ENCODE data around the gene UBE3B. TPM values are rescaled to one million over a fixed set of nuclear protein-coding genes. Genes with fewer than 3 reads are reported as not detected.
"Not testable (repeated sequence)": the region's sequence is repeated elsewhere in the genome, so short reads cannot be mapped to it uniquely, and the experiment has no call there.

UBE3B gene
- total and polyA plus RNA-seq, 5 donors from 2014 or later: 16.8 to 38.2 (median 22.2) TPM

DNA sequence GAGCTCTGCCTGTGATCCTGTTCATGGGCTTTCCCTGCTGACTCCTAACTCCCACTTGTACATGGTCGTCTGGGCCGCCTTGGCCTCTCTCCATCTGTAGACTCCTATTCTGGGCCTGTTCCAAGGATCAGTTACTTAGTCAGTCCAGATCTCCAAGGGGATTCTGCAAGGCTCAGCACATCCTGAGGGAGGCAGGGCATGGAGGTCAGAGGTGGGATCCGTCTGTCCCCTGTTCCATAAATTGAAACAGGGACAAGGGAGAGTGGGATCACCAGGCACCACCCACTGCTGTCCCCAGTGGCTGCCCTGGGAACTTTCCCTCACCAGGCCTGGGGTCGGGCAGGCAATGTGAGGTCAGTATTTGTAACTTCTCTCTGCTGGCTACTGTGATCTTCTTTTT lies 43.8 kb upstream of the UBE3B start:
- Mint-ChIP-seq H3K27ac (peak overlapping the region in 2 of 3 donors; percentile 71 to 85), H3K9me3 (no peaks in the 10 kb centered on the region), H3K27me3 (no peaks in the 10 kb centered on the region), H3K4me3 (no peak overlapping the region), H3K36me3 (peaks cover 3% of the 10 kb centered on the region), H3K4me1 (peaks cover 7 to 14% (median 9%) of the 10 kb centered on the region in 4 donors)
- ATAC-seq (ENCODE audit: low read depth in 2 of 2) (no peak), DNase-seq (no peak)
- Histone ChIP-seq H3K4me1 (ENCODE audit: control insufficient read depth, insufficient read depth, low read length, poor library complexity, severe bottlenecking) (peaks cover 8% of the 10 kb centered on the region), H3K36me3 (ENCODE audit: control insufficient read depth, insufficient read depth, low read length) (no peaks in the 10 kb centered on the region), H3K9me3 (ENCODE audit: control insufficient read depth in 2 of 2, low read length in 2 of 2) (no peaks in the 10 kb centered on the region), H3K27me3 (ENCODE audit: control insufficient read depth, insufficient read depth, low read length) (no peaks in the 10 kb centered on the region), H3K27ac (ENCODE audit: insufficient read depth, low read length, poor library complexity, severe bottlenecking) (no peak overlapping the region), H3K4me3 (ENCODE audit: low read depth, low read length) (no peak overlapping the region)

GRCh38 chr12:109434582-109434981 lies 42.9 kb upstream of the UBE3B start:
- DNase-seq: no peak
- no peaks in the 10 kb centered on the region for H3K27me3 ChIP-seq (ENCODE audit: control insufficient read depth, insufficient read depth, low read length)
- no peak overlapping the region for H3K4me3 ChIP-seq (ENCODE audit: low read depth, low read length)
- Mint-ChIP-seq H3K27ac (no peak overlapping the region), H3K4me1 (peaks cover 7 to 14% (median 9%) of the 10 kb centered on the region in 4 donors), H3K9me3 (no peaks in the 10 kb centered on the region), H3K27me3 (no peaks in the 10 kb centered on the region), H3K36me3 (peaks cover 3% of the 10 kb centered on the region), H3K4me3 (no peak overlapping the region)
- no peak for ATAC-seq (ENCODE audit: low read depth in 2 of 2)
- H3K36me3 ChIP-seq (ENCODE audit: control insufficient read depth, insufficient read depth, low read length): no peaks in the 10 kb centered on the region
- H3K9me3 ChIP-seq (ENCODE audit: control insufficient read depth in 2 of 2, low read length in 2 of 2): no peaks in the 10 kb centered on the region
- peaks cover 8% of the 10 kb centered on the region for H3K4me1 ChIP-seq (ENCODE audit: control insufficient read depth, insufficient read depth, low read length, poor library complexity, severe bottlenecking)
- no peak overlapping the region for H3K27ac ChIP-seq (ENCODE audit: insufficient read depth, low read length, poor library complexity, severe bottlenecking)

GRCh38 chr12:109435428-109436187 lies 41.8 kb upstream of the UBE3B start:
- Mint-ChIP-seq H3K4me3 (no peak overlapping the region), H3K4me1 (peaks cover 7 to 14% (median 9%) of the 10 kb centered on the region in 4 donors), H3K36me3 (peaks cover 3% of the 10 kb centered on the region), H3K27ac (no peak overlapping the region), H3K27me3 (no peaks in the 10 kb centered on the region), H3K9me3 (no peaks in the 10 kb centered on the region)
- Histone ChIP-seq H3K27me3 (ENCODE audit: control insufficient read depth, insufficient read depth, low read length) (no peaks in the 10 kb centered on the region), H3K9me3 (ENCODE audit: control insufficient read depth in 2 of 2, low read length in 2 of 2) (no peaks in the 10 kb centered on the region), H3K27ac (ENCODE audit: insufficient read depth, low read length, poor library complexity, severe bottlenecking) (no peak overlapping the region), H3K4me1 (ENCODE audit: control insufficient read depth, insufficient read depth, low read length, poor library complexity, severe bottlenecking) (peaks cover 8% of the 10 kb centered on the region), H3K36me3 (ENCODE audit: control insufficient read depth, insufficient read depth, low read length) (no peaks in the 10 kb centered on the region), H3K4me3 (ENCODE audit: low read depth, low read length) (no peak overlapping the region)
- ATAC-seq (ENCODE audit: low read depth in 2 of 2): no peak
- DNase-seq: no peak

- Mint-ChIP-seq H3K36me3 (peaks cover 3% of the 10 kb centered on the region), H3K4me1 (peaks cover 7 to 14% (median 9%) of the 10 kb centered on the region in 4 donors), H3K9me3 (no peaks in the 10 kb centered on the region), H3K27me3 (no peaks in the 10 kb centered on the region), H3K4me3 (no peak overlapping the region), H3K27ac (no peak overlapping the region)
- H3K9me3 ChIP-seq (ENCODE audit: control insufficient read depth in 2 of 2, low read length in 2 of 2): no peaks in the 10 kb centered on the region
- no peak overlapping the region for H3K27ac ChIP-seq (ENCODE audit: insufficient read depth, low read length, poor library complexity, severe bottlenecking)
- ATAC-seq (ENCODE audit: low read depth in 2 of 2) (no peak), DNase-seq (no peak)
- H3K36me3 ChIP-seq (ENCODE audit: control insufficient read depth, insufficient read depth, low read length): no peaks in the 10 kb centered on the region
- H3K4me3 ChIP-seq (ENCODE audit: low read depth, low read length): no peak overlapping the region
- no peaks in the 10 kb centered on the region for H3K27me3 ChIP-seq (ENCODE audit: control insufficient read depth, insufficient read depth, low read length)
- peaks cover 8% of the 10 kb centered on the region for H3K4me1 ChIP-seq (ENCODE audit: control insufficient read depth, insufficient read depth, low read length, poor library complexity, severe bottlenecking)
Observed at GRCh38 chr12:109436188-109436560, 41.3 kb upstream of the UBE3B start.

- H3K4me1 Mint-ChIP-seq: peaks cover 0 to 3% (median 0%) of the 10 kb centered on the region in 4 donors
- DNase-seq: no peak
- H3K4me1 ChIP-seq (ENCODE audit: control insufficient read depth, insufficient read depth, low read length, poor library complexity, severe bottlenecking): no peaks in the 10 kb centered on the region
- no peak overlapping the region for H3K27ac Mint-ChIP-seq
- H3K27ac ChIP-seq (ENCODE audit: insufficient read depth, low read length, poor library complexity, severe bottlenecking): no peak overlapping the region
- peaks cover 1% of the 10 kb centered on the region for H3K36me3 ChIP-seq (ENCODE audit: control insufficient read depth, insufficient read depth, low read length)
- H3K27me3 Mint-ChIP-seq: no peaks in the 10 kb centered on the region
- ATAC-seq (ENCODE audit: low read depth in 2 of 2): no peak
- no peaks in the 10 kb centered on the region for H3K9me3 Mint-ChIP-seq
- H3K27me3 ChIP-seq (ENCODE audit: control insufficient read depth, insufficient read depth, low read length): no peaks in the 10 kb centered on the region
- no peak overlapping the region for H3K4me3 Mint-ChIP-seq
- no peak overlapping the region for H3K4me3 ChIP-seq (ENCODE audit: low read depth, low read length)
- H3K9me3 ChIP-seq (ENCODE audit: control insufficient read depth in 2 of 2, low read length in 2 of 2): no peaks in the 10 kb centered on the region
- peaks cover 3% of the 10 kb centered on the region for H3K36me3 Mint-ChIP-seq
Observed at GRCh38 chr12:109439181-109439580, 38.3 kb upstream of the UBE3B start.

- not testable (repeated sequence) for H3K4me3 Mint-ChIP-seq; H3K36me3 ChIP-seq (ENCODE audit: control insufficient read depth, insufficient read depth, low read length); H3K9me3 ChIP-seq (ENCODE audit: control insufficient read depth in 2 of 2, low read length in 2 of 2); H3K27me3 Mint-ChIP-seq; H3K36me3 Mint-ChIP-seq; H3K27ac Mint-ChIP-seq; H3K4me1 ChIP-seq (ENCODE audit: control insufficient read depth, insufficient read depth, low read length, poor library complexity, severe bottlenecking); H3K27me3 ChIP-seq (ENCODE audit: control insufficient read depth, insufficient read depth, low read length); DNase-seq; H3K4me1 Mint-ChIP-seq; H3K4me3 ChIP-seq (ENCODE audit: low read depth, low read length); ATAC-seq (ENCODE audit: low read depth in 2 of 2); H3K27ac ChIP-seq (ENCODE audit: insufficient read depth, low read length, poor library complexity, severe bottlenecking); H3K9me3 Mint-ChIP-seq
Observed at GRCh38 chr12:109439951-109440350, 37.5 kb upstream of the UBE3B start.

- Mint-ChIP-seq H3K27ac (no peak overlapping the region), H3K9me3 (no peaks in the 10 kb centered on the region)
Observed at GRCh38 chr12:109440851-109441490, 36.5 kb upstream of the UBE3B start.

GRCh38 chr12:109443794-109444193 lies 33.6 kb upstream of the UBE3B start:
- Histone ChIP-seq H3K27me3 (ENCODE audit: control insufficient read depth, insufficient read depth, low read length) (no peaks in the 10 kb centered on the region), H3K27ac (ENCODE audit: insufficient read depth, low read length, poor library complexity, severe bottlenecking) (no peak overlapping the region), H3K36me3 (ENCODE audit: control insufficient read depth, insufficient read depth, low read length) (peaks cover 25% of the 10 kb centered on the region), H3K4me3 (ENCODE audit: low read depth, low read length) (no peak overlapping the region), H3K4me1 (ENCODE audit: control insufficient read depth, insufficient read depth, low read length, poor library complexity, severe bottlenecking) (no peaks in the 10 kb centered on the region), H3K9me3 (ENCODE audit: control insufficient read depth in 2 of 2, low read length in 2 of 2) (no peaks in the 10 kb centered on the region)
- DNase-seq (no peak), ATAC-seq (ENCODE audit: low read depth in 2 of 2) (no peak)
- no peaks in the 10 kb centered on the region for H3K27me3 Mint-ChIP-seq
- no peak overlapping the region for H3K4me3 Mint-ChIP-seq
- no peaks in the 10 kb centered on the region for H3K9me3 Mint-ChIP-seq
- peaks cover 0 to 3% (median 0%) of the 10 kb centered on the region in 4 donors for H3K4me1 Mint-ChIP-seq
- peaks cover 12% of the 10 kb centered on the region for H3K36me3 Mint-ChIP-seq
- peak overlapping the region in 1 of 3 donors; percentile 21 for H3K27ac Mint-ChIP-seq

More at GRCh38 chr12:109440851-109441490, 36.5 kb upstream of the UBE3B start:
- DNase-seq (no peak), ATAC-seq (ENCODE audit: low read depth in 2 of 2) (no peak)
- Histone ChIP-seq H3K27ac (ENCODE audit: insufficient read depth, low read length, poor library complexity, severe bottlenecking) (no peak overlapping the region), H3K9me3 (ENCODE audit: control insufficient read depth in 2 of 2, low read length in 2 of 2) (no peaks in the 10 kb centered on the region), H3K4me3 (ENCODE audit: low read depth, low read length) (no peak overlapping the region), H3K36me3 (ENCODE audit: control insufficient read depth, insufficient read depth, low read length) (peaks cover 7% of the 10 kb centered on the region), H3K4me1 (ENCODE audit: control insufficient read depth, insufficient read depth, low read length, poor library complexity, severe bottlenecking) (no peaks in the 10 kb centered on the region), H3K27me3 (ENCODE audit: control insufficient read depth, insufficient read depth, low read length) (no peaks in the 10 kb centered on the region)
- Mint-ChIP-seq H3K4me3 (no peak overlapping the region), H3K36me3 (peaks cover 11% of the 10 kb centered on the region), H3K4me1 (peaks cover 0 to 3% (median 0%) of the 10 kb centered on the region in 4 donors), H3K27me3 (no peaks in the 10 kb centered on the region)
